Activated CD4-positive, alpha-beta T cell treated with anti-CD3 and anti-CD28 coated beads for 4 hours (primary cell): Measurements from ENCODE around the gene RPTOR.
"Not testable (repeated sequence)": the region's sequence is repeated elsewhere in the genome, so short reads cannot be mapped to it uniquely, and the experiment has no call there.

Experiments
- DNase-seq, 2 donors: peaks; one replicate each; pipeline ENCODE4 v3.0.0-alpha.2; 2020

Gene RPTOR

DNA sequence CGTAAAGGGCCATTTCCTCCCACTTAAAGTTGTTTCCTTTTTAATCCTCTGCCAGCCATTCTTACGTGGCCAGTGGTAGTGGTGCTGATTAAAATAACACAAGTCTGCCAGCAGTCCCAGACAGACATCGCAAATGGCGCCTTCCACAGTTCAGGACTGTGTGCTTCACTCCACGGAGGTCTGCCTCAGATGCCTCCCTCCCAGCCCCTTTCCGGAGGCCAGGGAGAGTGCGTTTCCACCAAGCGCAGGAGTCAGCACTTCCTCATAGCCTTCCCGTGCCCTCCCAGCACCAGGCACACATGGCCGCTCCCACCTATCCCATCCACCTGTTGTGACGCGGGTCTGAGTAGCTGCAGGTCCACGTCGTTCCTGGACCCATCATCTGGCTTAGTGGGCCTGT is 205.6 kb downstream of the RPTOR start:
- no peak for DNase-seq

DNA sequence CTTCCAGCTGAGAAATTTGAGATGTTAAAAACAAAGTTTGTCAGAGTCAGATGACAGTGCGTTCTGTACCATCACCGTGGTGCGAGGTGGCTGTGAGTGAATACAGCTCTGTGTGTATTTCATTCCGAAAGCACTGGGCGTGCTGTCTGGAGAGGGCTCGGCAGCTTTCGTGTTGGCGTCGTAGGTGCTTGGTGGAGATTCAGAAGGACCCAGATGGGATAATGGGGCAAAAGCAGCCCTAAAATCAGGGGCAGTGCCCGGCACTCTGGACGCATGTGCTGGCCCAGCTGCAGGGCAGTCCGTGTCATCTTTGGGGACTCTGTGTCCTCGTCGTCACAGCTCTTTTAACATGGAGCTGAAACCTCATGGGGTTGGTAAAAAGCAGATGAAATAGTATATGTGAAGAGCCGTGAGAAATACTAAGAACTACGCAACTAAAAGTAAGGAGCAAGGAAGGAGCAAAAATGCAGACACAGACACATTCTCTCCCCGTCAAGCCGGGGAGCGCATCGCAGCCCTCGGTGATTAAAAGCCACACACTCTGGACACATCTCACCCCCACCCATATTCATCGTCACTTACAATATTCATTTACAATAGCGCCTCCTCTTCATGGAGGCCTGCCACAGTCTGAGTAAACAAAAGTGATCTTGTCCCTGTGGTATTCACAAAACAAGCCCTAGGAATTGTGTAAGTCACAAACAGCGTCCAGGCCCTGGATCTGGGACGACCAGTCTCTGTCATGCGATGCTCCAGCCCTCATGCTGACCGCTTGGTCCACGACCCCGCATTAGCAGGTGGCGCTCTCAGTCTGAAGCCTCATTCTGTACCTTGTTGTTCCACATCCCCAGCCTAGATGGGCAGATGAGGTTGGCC is 206.7 kb downstream of the RPTOR start:
- no peak for DNase-seq

DNA sequence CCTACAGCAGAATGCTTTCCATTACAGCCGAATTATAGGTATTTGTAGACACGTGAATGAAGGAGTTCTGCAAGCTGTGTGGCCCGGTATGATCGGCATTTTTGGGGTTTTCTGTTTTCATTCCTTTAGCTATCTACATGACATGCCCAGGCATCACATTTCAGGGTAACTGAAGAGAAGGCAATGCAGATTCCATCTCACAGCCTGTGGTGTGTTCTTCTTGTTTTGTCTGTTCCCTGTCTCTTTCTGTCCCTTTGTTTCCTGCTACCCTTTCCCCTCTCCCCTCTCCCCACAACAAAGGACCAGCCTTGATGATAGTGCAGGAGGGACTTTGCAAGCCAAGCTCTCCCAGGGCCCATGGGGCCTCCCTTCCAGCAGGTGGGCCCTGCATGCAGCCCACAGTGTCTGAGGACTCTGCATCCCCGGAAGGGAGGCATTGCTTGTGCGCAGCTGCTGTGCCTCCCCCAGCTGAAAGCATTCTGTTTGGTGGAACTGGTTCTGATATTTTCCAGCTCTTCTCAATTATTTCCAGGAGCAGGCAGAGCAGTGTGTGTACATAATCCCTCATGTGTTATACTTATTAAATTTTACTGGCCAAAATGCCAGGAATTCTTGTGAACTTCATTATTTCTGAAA is 207.4 kb downstream of the RPTOR start:
- no peak for DNase-seq

DNA sequence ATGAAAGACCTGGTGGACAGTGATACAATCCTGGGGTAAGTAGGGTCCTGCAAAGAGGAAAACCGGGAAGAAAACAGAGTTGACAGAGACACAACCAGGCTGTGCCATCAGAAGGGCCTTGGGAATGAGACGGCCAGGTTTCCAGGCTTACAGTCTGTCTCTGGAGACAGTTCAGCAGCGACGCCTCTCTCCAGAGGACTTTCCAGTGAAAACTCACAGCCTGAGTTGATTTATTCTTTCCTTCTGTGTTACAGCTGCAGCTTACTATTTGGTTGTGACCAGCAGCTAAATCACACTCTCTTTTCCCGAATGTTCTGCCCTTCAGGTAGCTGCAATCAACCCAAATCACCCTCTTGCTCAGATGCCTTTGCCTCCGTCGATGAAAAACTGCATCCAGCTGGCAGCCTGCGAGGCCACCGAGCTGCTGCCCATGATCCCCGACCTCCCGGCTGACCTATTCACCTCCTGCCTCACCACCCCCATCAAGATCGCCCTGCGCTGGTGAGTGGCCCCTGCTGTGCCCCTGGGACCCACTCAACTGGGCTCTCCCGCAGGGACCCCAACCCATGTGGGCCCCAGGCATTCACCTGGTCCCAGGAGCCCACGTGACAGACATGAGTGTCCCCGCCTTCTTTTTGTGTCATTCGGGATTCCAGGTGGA is 209.2 kb downstream of the RPTOR start:
- no peak for DNase-seq

DNA sequence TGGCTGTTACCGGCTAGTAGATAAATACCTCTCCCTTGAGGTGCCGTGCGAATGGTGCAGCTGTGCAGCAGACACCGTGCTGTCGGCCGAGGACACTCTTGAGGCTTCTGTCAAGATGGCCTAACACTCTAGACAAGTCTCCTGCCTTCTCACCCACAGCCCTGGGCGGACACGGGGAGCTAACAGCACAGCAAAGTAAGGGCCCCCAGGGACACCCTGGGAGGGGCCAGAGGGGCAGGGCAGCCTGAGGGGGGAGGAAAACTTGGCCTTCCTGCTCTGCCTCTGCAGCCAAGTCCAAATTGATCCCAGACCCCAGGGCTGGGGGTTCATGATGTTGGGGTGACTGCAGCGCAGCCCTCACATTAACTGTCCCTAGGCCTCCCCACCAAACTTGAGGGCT is 210.2 kb downstream of the RPTOR start:
- DNase-seq = no peak

DNA sequence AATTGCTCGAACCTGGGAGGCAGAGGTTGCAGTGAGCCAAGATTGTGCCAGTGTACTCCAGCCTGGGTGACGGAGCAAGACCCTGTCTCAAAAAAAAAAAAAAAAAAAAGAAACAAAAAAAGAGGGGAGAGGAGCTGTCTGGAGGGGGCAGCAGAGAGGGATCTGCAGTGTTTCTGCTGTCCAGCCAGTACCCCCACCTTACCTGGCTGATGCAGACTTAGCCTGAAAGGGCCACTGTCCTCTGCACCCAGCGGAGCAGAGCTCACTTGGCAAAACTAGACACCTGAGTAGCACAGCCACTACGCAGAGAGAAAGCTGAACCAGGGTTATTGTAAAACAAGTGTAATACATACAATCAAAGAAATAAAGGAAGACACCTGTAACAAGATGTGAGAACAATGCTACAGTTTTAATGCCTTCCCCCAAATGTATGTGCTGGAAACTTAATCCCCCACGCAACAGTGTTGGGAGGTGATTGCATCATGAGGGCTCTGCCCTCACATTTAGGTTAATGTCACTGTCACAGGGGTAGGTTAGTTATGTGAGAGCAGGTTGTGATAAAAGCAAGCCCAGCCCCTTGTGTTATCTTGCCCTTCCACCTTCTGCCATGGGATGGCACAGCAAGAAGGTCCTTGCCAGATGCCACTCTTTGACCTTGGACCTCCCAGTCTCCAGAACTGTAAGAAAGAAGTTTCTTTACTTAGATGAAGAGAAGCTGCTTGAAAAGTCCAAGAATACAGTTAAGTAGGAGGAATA is 211.2 kb downstream of the RPTOR start:
- DNase-seq = no peak

DNA sequence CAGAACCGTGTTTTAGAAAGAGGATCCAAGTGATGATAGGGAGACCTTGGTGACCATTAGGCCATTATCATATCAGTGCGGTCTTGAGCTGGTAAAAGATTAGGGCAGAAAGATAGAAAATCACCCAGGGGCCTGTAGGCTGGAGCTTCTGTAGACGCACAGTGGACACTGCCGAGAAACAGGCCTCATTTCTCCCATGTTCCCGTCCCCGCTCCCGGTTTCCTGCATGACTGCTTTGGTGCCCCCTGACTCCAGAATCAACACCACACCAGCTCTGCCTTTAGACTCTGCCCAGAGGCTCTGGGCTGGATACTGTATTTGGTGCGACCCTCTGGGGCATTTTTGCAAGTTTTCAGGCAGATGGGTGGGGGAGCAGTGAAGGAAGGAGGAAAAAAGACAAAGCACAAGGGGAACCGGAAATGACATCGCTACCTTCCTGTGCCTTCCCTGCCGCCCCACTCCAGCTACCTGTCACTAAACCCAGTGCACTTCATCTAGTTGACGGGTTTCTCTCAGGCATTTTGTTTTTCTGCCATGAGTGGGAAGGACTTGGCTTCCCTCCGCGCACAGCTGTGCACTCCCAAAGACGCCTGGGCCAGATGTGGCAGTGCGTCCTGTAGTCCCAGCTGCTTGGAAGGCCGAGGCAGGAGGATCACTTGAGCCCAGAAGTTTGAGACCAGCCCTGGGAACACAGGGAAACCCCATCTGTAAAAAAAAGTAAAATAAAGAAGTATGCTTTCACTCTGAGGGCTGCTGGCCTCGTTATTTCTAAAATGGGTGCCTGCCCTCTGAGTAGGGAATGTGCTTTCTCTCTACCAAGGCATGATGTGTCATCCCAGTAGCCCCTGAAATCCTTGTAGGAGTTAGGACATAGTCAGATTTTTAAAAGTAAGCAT is 214.1 kb downstream of the RPTOR start:
- peak in 1 of 2 donors; percentile 44 for DNase-seq

DNA sequence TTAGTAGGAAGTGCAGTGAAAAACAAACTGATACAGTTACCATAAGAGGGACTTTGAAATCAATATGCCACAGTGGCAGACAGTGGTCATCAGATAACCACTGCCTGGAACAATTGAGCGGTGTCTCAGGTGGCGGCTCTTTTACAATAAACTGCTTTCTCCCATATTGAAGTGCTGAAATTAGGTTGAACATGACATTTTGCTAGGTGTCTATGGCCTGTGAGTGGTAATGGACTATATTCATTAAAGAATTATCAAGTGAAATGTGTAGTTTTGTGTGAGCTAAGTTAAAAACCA is 214.7 kb downstream of the RPTOR start:
- peak in 1 of 2 donors; percentile 50 for DNase-seq

DNA sequence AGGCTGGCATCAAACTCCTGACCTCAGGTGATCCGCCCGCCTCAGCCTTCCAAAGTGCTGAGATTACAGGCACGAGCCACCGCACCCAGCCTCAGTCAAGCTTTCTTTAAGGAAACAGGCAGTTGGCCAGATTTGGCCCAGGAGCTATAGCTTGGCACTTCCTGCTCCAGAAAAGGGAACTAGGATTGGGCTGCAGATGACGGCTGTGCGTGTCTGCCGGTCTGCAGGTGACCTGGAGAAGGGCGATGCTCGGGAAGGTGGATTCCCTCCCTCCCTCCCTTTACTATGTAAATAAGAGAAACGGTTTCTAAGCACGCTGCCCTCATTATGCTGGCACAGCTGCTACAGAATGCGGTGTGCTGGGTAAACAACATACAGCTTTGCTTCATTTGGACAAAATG is 215.9 kb downstream of the RPTOR start:
- DNase-seq = no peak

DNA sequence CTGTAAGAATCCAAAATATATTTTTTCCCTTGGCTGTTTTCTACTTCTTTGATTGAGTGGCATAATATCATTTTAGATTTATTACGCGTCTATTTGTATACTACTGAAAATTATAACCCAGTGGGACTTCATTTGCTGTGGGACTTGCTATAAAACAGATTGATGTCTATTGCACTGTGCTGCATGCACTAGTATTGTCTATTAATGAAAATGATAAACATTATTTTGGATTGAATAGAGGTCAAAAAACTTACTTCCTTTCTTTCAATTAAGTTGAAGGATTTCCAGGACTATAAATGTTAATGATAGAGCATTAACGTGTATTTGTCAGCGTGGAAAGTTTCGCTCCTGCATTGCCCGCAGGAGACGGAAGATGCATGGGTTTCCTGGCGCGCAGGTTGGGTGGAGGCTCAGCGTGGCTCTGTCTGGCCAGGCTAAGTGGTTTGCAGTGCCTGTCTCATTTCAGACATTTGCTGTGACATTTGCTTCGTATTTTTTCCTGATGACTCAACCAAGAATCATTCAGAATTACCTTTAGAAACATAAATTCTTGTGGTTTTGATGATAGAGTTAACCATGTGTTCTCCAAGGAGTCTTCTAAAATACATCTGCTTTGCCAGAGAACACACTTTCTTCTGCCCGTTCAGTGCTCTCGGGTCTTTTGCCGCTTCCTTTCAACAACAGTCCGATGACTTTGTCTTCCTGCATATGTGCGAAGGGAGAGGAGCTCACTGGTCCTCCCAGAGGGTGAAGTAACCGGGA is 216.7 kb downstream of the RPTOR start:
- peak; percentile 79 to 85 for DNase-seq

DNA sequence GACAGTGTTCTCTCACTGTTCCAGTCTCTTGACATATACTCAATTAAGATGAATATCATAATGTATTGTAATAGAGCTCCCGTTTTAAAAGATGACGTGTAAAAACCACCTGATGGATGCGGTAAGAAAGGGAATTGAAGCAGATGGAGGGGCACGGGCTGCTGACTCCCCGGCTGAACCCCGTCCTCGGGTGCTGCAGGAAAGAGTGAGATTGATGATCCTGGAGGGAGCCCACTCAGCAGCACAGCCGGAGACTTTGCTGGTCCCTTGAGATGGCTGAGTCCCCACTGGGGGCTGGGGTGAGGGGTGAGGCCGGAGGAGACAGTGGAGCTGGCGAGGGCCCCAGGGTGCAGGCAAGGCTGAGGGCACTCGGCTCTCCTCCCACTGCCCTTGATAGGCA is 217.4 kb downstream of the RPTOR start:
- no peak for DNase-seq

DNA sequence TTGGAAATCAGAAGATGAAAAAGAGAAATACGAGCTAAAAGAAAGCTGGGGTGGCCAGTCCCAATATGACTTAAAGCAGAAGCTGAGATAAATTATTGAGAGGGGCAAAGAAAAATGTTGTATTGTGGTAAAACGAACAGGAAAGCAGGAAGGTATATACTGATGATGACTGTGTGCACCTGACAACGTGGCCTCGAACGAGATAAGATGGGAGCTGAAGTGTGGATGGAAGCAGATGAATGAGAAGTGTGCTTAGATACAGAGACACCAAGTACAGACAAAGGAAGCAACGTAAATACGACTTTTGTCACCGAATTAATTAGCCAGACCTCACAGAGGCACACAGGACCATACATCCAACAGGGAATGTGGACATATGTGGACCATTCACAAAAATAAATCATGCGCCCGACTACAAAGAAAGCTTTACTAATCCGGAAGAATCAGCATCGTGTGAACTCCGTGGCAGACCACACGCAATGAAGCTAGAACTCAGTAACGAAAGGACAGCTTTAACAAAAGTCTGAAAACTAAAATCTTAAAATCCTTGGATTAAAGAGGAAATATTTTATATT is 218.7 kb downstream of the RPTOR start:
- DNase-seq = no peak

DNA sequence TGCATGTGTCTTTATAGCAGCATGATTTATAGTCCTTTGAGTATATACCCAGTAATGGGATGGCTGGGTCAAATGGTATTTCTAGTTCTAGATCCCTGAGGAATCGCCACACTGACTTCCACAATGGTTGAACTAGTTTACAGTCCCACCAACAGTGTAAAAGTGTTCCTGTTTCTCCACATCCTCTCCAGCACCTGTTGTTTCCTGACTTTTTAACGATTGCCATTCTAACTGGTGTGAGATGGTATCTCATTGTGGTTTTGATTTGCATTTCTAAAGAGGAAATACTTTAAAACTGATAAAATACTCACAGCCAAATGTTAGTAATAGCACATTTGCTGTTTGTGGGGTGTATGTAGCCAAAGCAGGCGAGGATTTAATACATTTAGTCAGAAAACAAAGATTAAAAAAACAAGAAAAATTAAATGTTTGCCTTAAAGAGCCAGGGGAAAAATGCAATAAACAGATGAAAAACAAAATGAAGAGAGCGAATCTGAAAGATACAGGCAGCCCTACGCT is 220.0 kb downstream of the RPTOR start:
- DNase-seq = not testable (repeated sequence)

DNA sequence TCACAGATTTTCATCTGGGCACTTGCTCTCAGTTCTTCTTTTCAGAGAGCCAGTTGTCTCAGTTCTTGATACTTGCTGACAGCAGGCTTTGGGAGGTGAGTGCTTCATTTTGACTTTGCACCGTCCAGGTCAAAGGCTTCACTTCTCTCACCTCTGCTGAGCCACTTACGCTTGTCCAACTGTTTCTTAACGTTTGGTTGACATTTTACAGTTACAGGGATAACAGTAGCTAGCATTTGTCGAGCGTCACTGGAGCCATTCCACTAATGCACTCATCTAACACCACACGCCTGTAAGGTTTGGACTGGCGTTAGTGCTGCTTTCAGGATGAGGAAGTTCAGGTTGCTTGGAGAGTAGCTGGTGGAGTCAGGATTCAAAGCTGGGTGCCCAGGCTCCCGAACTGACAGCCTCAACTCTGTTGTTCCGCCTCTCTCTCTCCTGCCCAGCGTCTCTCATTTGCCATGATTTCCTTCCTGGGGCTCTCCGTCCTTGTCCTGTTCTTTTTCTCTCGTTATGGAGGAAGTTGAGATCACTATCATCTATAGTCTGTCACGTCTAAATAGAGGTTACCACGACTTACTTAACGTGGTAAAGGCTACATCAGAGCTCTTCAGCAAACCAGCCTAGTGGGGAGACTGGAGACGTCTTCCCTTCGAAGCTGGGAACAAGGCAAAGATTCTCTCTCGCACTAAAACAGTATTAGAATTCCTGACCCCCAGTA is 220.8 kb downstream of the RPTOR start:
- no peak for DNase-seq

DNA sequence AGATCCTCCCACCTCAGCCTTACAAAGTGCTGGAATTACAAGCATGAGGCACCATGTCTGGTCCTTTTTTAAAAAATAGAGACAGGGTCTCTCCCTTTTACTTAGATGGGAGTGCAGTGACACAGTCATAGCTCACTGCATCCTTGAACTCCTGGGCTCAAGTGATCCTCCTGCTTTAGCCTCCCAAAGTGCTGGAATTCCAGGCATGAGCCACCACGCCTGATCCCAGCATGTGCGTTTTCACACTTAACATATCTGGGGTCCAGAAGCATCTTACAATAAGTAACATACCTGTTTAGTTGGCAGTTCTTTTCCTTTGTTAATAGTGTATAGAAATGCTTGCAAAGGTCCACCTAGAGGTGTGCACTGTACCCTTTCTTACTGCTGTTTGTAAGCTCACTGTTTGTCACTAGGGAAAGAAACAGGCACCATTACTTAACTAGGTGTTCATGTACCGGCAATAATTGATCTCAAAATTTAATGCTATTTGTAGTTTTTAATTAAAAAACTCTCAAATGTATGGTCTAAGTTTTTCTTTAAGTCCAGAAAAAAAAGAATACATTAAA is 221.7 kb downstream of the RPTOR start:
- DNase-seq = no peak

DNA sequence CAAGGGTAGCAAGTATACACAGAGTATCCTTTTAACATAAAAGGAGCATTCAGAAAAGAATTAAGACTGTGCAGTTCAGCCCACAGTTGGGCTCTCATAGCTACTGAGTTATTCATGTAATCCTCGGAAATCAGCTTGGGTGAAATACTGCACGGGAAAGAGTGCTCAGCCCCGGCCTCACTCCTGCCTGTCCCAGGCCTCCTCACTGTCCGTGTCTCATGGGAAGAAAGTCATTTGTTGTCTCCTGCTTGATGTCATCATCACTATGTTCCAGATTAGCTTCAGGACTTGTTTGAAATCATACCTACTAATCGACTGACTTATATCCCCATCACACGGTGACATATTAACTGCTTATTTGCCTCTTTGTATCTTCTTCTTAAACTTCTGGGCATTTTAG is 223.8 kb downstream of the RPTOR start:
- no peak for DNase-seq

DNA sequence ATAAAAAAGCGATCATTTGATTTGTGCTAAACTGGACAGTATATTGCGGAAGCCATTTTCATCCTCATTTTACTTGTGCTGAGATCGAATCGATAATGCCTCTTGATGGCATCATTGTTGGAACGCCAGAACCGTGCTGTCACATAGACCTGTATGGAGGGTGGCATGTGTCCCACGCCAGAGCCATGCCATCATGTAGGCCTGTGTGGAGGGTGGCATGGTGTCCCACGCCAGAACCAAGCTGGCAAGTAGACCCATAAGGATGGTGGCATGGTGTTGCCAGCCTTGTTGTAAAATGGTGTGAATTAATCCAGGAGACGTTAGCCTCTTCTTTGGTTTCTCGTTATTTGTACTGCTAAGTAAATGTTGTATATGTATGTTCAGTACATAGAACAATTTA is 224.3 kb downstream of the RPTOR start:
- DNase-seq = no peak

DNA sequence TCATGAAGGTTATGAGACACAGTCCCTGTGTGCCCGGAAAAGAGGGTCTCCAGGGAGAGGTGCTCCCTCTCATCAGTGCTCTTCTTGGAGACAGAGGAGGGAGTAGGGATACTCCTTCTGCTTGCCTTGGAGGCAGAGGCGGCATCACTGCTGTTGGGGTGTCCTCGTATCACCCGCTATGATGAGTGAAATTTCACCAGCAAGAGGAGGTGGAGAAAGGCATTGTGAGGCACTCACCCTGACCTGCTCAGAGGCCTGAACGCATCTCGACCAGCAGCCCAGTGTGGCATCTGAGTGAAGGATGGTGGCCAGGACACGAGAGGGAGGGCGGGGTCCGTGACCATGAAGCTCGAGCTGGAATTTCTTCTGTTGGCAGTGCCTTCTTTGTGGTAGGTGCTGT is 224.9 kb downstream of the RPTOR start:
- no peak for DNase-seq

DNA sequence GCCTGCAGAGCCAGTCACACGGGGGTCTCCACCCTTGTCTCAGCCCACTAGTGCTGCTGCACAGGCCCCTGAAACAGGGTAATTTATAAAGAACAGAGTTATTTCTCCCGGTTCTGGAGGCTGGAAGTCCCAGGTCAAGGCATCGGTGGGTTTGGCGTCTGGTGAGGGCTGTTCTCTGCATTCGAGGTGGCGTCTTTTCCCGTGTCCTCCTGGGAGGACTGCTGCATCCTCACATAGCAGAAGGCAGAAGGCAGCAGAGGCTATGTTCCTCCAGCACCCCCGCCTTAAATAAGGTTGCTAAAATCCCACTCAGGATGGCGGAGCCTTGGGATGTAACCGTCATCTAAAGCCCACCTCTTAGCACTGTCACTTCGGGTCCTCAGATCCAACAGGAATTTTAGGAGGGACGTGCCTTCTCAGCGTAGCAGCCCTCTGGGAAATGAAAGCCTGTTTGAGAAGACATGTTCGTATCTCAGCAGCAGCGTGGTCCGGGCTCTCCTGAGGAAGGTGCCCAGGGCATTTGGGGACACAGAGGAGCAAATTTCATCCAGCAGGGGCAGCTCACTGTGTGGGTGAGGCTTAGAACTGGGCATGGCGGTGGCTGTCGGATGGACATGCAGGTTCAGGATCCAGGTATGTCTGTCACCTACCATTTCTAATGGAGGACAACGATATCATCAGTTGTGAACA is 225.4 kb downstream of the RPTOR start:
- DNase-seq = no peak
